HFFc6 (cell line): ENCODE data around the gene COX17. TPM values are rescaled to one million over a fixed set of nuclear protein-coding genes. Genes with fewer than 3 reads are reported as not detected.
A peak's percentile ranks its signal among the peaks of the same experiment; 100 is the strongest.

Experiments
- DNase-seq: peaks from one replicate; pipeline ENCODE4 v3.0.0-alpha.2; 2018
- H3K27ac Mint-ChIP-seq: 2 replicates; pipeline ENCODE4 v1.8.0; 2020; ENCODE audit warnings: mild to moderate bottlenecking, mixed read lengths
- H3K27me3 Mint-ChIP-seq: 2 replicates; pipeline ENCODE4 v1.8.0; 2021; ENCODE audit warnings: mild to moderate bottlenecking, moderate library complexity, mixed read lengths; ENCODE audit not compliant: insufficient read depth
- H3K36me3 Mint-ChIP-seq: 2 replicates; pipeline ENCODE4 v1.8.0; 2021; ENCODE audit warnings: low read depth, mixed read lengths
- H3K4me1 Mint-ChIP-seq: 2 replicates; pipeline ENCODE4 v1.8.0; 2020; ENCODE audit warnings: low read depth, mixed read lengths
- H3K4me3 Mint-ChIP-seq: 2 replicates; pipeline ENCODE4 v1.8.0; 2020; ENCODE audit warnings: mild to moderate bottlenecking, moderate library complexity, mixed read lengths
- H3K9me3 Mint-ChIP-seq: 2 replicates; pipeline ENCODE4 v1.8.0; 2020; ENCODE audit warnings: mild to moderate bottlenecking, mixed read lengths
- total RNA-seq, 6 experiments: library from RNA; stranded (reverse); fragmentation: NEBNext Ultra II Directional; extraction: Animal tissue kit (Norgen Biotek cat#: 25700); gene quantifications; 2 replicates in 1 of 6; 3 replicates in 5 of 6; pipeline ENCODE4 v1.2.3, GENCODE V29; 2021
- TF ChIP-seq, protein P1 (sequence below): fragments of 200-600 bp; sonication (generic); IDR thresholded peaks from 2 replicates; pipeline ENCODE4 v1.5.0; 2021; ENCODE audit warnings: antibody characterized with exemption, mild to moderate bottlenecking

Gene COX17
- total RNA-seq, 6 experiments from 2014 or later = 28.9 to 41.0 (median 35.2) TPM

DNA sequence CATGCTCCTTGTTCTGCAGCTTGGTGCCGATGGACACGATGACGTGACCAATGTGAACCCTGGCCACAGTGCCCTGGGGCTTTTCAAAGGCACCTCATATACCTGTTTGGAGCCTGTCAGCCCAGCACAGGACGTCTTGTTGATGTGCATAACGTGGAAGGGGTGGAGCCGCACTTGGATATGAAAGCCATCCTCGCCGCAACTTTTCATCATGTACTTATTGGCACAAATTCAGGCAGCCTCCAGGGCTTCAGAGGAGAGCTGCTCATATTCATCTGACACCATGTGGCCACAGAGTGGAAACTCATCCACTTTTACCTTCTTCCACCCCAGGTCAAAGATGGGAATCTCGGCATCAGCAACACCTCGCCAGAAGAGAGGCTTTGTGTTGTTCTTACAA is 41.5 kb downstream of the COX17 start:
- TF ChIP-seq, protein P1, sequence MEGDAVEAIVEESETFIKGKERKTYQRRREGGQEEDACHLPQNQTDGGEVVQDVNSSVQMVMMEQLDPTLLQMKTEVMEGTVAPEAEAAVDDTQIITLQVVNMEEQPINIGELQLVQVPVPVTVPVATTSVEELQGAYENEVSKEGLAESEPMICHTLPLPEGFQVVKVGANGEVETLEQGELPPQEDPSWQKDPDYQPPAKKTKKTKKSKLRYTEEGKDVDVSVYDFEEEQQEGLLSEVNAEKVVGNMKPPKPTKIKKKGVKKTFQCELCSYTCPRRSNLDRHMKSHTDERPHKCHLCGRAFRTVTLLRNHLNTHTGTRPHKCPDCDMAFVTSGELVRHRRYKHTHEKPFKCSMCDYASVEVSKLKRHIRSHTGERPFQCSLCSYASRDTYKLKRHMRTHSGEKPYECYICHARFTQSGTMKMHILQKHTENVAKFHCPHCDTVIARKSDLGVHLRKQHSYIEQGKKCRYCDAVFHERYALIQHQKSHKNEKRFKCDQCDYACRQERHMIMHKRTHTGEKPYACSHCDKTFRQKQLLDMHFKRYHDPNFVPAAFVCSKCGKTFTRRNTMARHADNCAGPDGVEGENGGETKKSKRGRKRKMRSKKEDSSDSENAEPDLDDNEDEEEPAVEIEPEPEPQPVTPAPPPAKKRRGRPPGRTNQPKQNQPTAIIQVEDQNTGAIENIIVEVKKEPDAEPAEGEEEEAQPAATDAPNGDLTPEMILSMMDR = no peak
- no peak for DNase-seq
- Mint-ChIP-seq H3K27ac (peak overlapping the region; percentile 99), H3K4me1 (peaks cover 59% of the 10 kb centered on the region), H3K9me3 (no peaks in the 10 kb centered on the region), H3K4me3 (no peak overlapping the region), H3K36me3 (no peaks in the 10 kb centered on the region), H3K27me3 (no peaks in the 10 kb centered on the region)

DNA sequence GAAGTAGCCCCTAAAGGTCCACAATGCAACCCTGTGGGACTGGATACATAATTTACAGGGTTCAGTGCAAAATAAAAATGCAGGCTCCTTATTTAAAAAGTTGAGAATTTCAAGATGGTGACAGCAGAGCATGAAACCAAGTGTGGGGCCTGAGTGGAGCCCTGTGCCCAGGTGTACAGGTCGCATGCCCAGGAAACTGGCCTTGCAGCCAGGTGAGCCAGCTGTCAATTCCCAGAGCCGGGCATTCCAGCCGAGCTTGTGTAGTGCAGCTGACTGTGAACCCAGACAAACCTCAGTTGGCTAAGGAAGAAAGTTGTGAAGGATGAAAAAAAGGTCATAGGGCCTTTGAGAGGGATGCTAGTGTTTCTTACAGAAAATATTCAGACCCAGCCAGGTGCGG is 44.4 kb downstream of the COX17 start:
- H3K4me3 Mint-ChIP-seq = no peak overlapping the region
- H3K27ac Mint-ChIP-seq = no peak overlapping the region
- peaks cover 2% of the 10 kb centered on the region; the same call in 1 of the 2 replicates for H3K27me3 Mint-ChIP-seq
- no peaks in the 10 kb centered on the region for H3K36me3 Mint-ChIP-seq
- TF ChIP-seq, protein P1 = no peak
- peaks cover 51% of the 10 kb centered on the region for H3K4me1 Mint-ChIP-seq
- DNase-seq = no peak
- H3K9me3 Mint-ChIP-seq = no peaks in the 10 kb centered on the region

DNA sequence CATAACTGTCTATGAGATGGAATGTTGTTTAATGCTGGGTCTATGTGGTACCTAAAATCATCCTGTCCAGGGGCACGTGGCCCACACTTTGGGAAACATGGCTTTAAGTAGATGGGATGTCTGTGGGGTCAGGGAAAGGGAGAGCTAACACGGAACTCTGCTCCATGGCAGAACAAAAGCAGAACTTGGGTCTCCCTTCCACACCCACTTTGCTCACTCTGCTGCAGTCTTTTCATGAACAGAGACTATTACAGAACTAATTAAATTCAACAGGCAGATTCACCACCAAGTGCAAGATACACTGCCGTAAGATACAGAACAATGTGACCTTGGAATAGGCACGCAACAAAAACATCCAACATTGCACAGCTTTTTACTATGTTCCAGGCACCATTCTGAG is 45.0 kb downstream of the COX17 start:
- Mint-ChIP-seq H3K9me3 (no peaks in the 10 kb centered on the region), H3K36me3 (no peaks in the 10 kb centered on the region)
- TF ChIP-seq, protein P1 = no peak

DNA sequence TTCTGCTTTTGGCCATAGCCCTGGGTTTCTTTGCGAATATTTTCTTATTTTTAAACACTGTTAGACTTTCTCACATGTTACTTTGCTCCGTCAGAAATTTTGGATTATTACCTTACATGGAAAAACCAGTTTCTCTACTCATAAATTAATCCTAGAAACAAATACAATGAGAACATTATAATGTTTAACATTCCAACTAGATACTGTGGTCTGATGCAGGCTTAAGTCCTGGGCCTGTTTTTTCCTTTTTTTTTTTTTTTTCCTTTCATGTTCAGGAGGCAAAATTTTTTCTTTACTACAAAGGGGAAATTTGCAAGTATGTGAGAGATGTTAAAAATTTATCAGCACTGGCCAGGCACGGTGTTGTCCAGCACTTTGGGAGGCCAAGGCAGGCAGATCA is 45.7 kb downstream of the COX17 start:
- Mint-ChIP-seq H3K9me3 (no peaks in the 10 kb centered on the region), H3K27me3 (peaks cover 4% of the 10 kb centered on the region; the same call in 1 of the 2 replicates), H3K36me3 (no peaks in the 10 kb centered on the region), H3K27ac (no peak overlapping the region), H3K4me1 (peaks cover 38% of the 10 kb centered on the region), H3K4me3 (no peak overlapping the region)
- no peak for DNase-seq
- TF ChIP-seq, protein P1 = no peak

More for the DNA sequence above, 45.0 kb downstream of the COX17 start:
- Mint-ChIP-seq H3K4me3 (no peak overlapping the region), H3K27ac (no peak overlapping the region), H3K4me1 (peaks cover 45% of the 10 kb centered on the region), H3K27me3 (peaks cover 4% of the 10 kb centered on the region; the same call in 1 of the 2 replicates)
- no peak for DNase-seq

DNA sequence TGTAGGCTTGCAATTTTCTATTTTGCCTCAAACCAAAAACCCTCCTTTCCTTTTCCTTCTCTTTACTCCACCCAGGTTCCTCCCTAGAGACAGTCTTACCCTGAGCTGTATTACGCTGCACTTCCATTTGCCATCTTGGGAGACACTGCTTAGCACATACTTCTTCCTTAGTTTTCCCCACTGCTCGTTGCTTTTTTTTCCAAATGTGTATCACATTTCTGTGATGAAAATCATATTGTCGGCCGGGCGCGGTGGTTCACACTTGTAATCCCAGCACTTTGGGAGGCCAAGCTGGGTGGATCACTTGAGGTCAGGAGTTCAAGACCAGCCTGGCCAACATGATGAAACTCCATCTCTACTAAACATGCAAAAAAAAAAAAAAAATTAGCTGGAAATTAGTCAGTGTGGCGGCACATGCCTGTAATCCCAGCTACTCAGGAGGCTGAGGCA is 46.3 kb downstream of the COX17 start:
- no peaks in the 10 kb centered on the region for H3K9me3 Mint-ChIP-seq
- no peak for DNase-seq
- H3K36me3 Mint-ChIP-seq = no peaks in the 10 kb centered on the region
- H3K27ac Mint-ChIP-seq = peak overlapping the region; percentile 71; the same call in 1 of the 2 replicates
- TF ChIP-seq, protein P1 = no peak
- H3K27me3 Mint-ChIP-seq = peaks cover 6% of the 10 kb centered on the region; the same call in 1 of the 2 replicates
- peaks cover 32% of the 10 kb centered on the region for H3K4me1 Mint-ChIP-seq
- H3K4me3 Mint-ChIP-seq = peak overlapping the region; percentile 22; the same call in 1 of the 2 replicates
